Caco-2 (cell line): Measurements from ENCODE around the gene DSP. TPM values are rescaled to one million over a fixed set of nuclear protein-coding genes. Genes with fewer than 3 reads are reported as not detected.

Experiments
- BruUV-seq: library from RNA; stranded (reverse); fragments of 400-500 nt; replicated peaks from 2 replicates; lab custom pipeline; 2021; lab: Mats Ljungman, UMichigan
- CTCF ChIA-PET: fragments of 300-600 bp; sonication (Branson Sonifier 250); formaldehyde crosslinking; loops from one replicate; lab custom pipeline; 2022; ENCODE audit warnings: antibody characterized with exemption; lab: Charles Lee
- POLR2A ChIA-PET: fragments of 300-600 bp; sonication (Branson Sonifier 250); formaldehyde crosslinking; loops from one replicate; lab custom pipeline; 2022; ENCODE audit warnings: antibody characterized with exemption; lab: Charles Lee
- DNase-seq, 2 experiments: peaks; one replicate each; pipeline versions ENCODE4 v3.0.0 to v3.0.0-alpha.2; 2020 to 2022
- H3K27me3 ChIP-seq: replicated peaks from 2 replicates; pipeline ENCODE4 v1.6.0; 2011; ENCODE audit warnings: low read length; ENCODE audit not compliant: control insufficient read depth, insufficient read depth
- H3K36me3 ChIP-seq: 2 replicates; pipeline ENCODE4 v1.5.1; 2011; ENCODE audit warnings: low read length; ENCODE audit not compliant: control insufficient read depth, insufficient read depth
- H3K4me1 ChIP-seq: fragments of 250-450 bp; sonication (Bioruptor Pico); 2 replicates; pipeline ENCODE4 v1.5.1; 2020; ENCODE audit warnings: mild to moderate bottlenecking
- H3K4me3 ChIP-seq: 2 replicates; pipeline ENCODE4 v1.5.1; 2011; ENCODE audit warnings: low read depth, mild to moderate bottlenecking, control low read depth, low read length
- H3K9me3 ChIP-seq: fragments of 250-450 bp; sonication (Bioruptor Pico); 2 replicates; pipeline ENCODE4 v1.5.1; 2020; ENCODE audit warnings: mild to moderate bottlenecking, moderate library complexity
- H3K27ac Mint-ChIP-seq: one replicate; pipeline ENCODE4 v1.8.0; 2022; ENCODE audit warnings: mixed read lengths; ENCODE audit not compliant: unreplicated experiment
- H3K27me3 Mint-ChIP-seq: one replicate; pipeline ENCODE4 v1.8.0; 2022; ENCODE audit warnings: mixed read lengths; ENCODE audit not compliant: insufficient read depth, unreplicated experiment
- H3K36me3 Mint-ChIP-seq: one replicate; pipeline ENCODE4 v1.8.0; 2022; ENCODE audit warnings: mild to moderate bottlenecking, mixed read lengths; ENCODE audit not compliant: insufficient read depth, unreplicated experiment
- H3K4me1 Mint-ChIP-seq: one replicate; pipeline ENCODE4 v1.8.0; 2022; ENCODE audit warnings: low read depth, mixed read lengths; ENCODE audit not compliant: unreplicated experiment
- H3K4me3 Mint-ChIP-seq: one replicate; pipeline ENCODE4 v1.8.0; 2022; ENCODE audit warnings: mild to moderate bottlenecking, moderate library complexity, mixed read lengths; ENCODE audit not compliant: unreplicated experiment
- H3K9me3 Mint-ChIP-seq: one replicate; pipeline ENCODE4 v1.8.0; 2022; ENCODE audit warnings: mixed read lengths; ENCODE audit not compliant: unreplicated experiment
- CTCF ChIP-seq, 2 experiments: fragments of 200-600 bp in 1 of 2; IDR thresholded peaks; 1 replicate in 1 of 2; 2 replicates in 1 of 2; pipeline versions ENCODE4 v1.5.1 to v1.8.0; 2011 to 2022; ENCODE audit warnings: antibody characterized with exemption in 1 of 2, control low read depth in 1 of 2, inconsistent platforms in 1 of 2, low read depth in 1 of 2, low read length in 1 of 2, mild to moderate bottlenecking in 1 of 2, moderate library complexity in 1 of 2; ENCODE audit not compliant: insufficient read depth in 1 of 2, severe bottlenecking in 1 of 2, unreplicated experiment in 1 of 2
- intact Hi-C: fragments of 100-400 bp; cut with micrococcal nuclease; formaldehyde crosslinking; loops from one replicate; pipeline ENCODE4 v1.10.0; 2022; ENCODE audit not compliant: unreplicated experiment
- total RNA-seq: library from RNA; stranded (reverse); gene quantifications from 2 replicates; pipeline ENCODE4 v1.2.3, GENCODE V29; 2022

Gene DSP
- total RNA-seq, 1 experiment from 2014 or later, result 191 TPM

DNA sequence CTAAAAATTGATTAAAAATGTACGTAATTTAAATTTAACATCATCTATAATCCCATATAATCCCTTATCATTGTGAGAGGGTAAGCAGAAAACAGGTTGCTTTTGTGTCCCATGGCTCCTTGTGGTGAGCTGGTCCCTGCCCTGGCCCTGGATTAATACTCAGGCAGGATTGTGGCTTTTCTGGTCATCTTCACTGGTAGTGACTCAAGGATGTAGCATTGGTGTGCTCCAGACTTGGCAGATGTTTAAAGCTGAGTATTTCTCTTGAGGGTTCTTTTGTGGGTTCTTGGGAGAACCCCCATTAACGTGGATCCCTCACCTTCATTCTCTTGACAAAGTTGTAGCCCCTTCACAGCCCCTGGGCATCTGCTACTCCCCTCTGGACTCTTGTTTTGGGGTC, 87.8 kb downstream of the DSP start:
- Mint-ChIP-seq H3K9me3 (no peaks in the 10 kb centered on the region), H3K4me1 (no peaks in the 10 kb centered on the region), H3K4me3 (no peak overlapping the region), H3K27me3 (peaks cover under 1% of the 10 kb centered on the region), H3K27ac (no peak overlapping the region), H3K36me3 (no peaks in the 10 kb centered on the region)
- ChIA-PET POLR2A (interaction anchor here (0.6 kb wide), 1 partner anchor 946 kb away, joined by 3 read pairs; no protein-coding TSS in a partner anchor), CTCF (no interaction called here)
- no peaks in the 10 kb centered on the region for H3K27me3 ChIP-seq
- DNase-seq, result no peak
- H3K4me3 ChIP-seq, result no peak overlapping the region
- no peak for TF ChIP-seq CTCF (IDR thresholded peaks at IDR 0.05; ENCODE audit: insufficient read depth in 1 of 2, low read depth in 1 of 2, low read length in 1 of 2, severe bottlenecking in 1 of 2, unreplicated experiment in 1 of 2)
- no peaks in the 10 kb centered on the region for H3K36me3 ChIP-seq
- H3K9me3 ChIP-seq, result no peaks in the 10 kb centered on the region
- intact Hi-C loops, result no loop called here
- no peaks in the 10 kb centered on the region for H3K4me1 ChIP-seq
- no TSS peak for BruUV-seq

- no peaks in the 10 kb centered on the region for H3K27me3 Mint-ChIP-seq
- ChIA-PET POLR2A (no interaction called here), CTCF (interaction anchor here (0.6 kb wide), 1 partner anchor 375 kb away, joined by 5 read pairs; no protein-coding TSS in a partner anchor)
- H3K4me3 Mint-ChIP-seq, result no peak overlapping the region
- no TSS peak for BruUV-seq
- H3K4me1 Mint-ChIP-seq, result no peaks in the 10 kb centered on the region
- Histone ChIP-seq H3K27me3 (no peaks in the 10 kb centered on the region), H3K4me3 (no peak overlapping the region), H3K9me3 (no peaks in the 10 kb centered on the region), H3K4me1 (no peaks in the 10 kb centered on the region), H3K36me3 (no peaks in the 10 kb centered on the region)
- H3K27ac Mint-ChIP-seq, result no peak overlapping the region
- intact Hi-C loops, result no loop called here
- H3K36me3 Mint-ChIP-seq, result no peaks in the 10 kb centered on the region
- H3K9me3 Mint-ChIP-seq, result no peaks in the 10 kb centered on the region
- DNase-seq, result no peak
- no peak for TF ChIP-seq CTCF (IDR thresholded peaks at IDR 0.05; ENCODE audit: insufficient read depth in 1 of 2, low read depth in 1 of 2, low read length in 1 of 2, severe bottlenecking in 1 of 2, unreplicated experiment in 1 of 2)
Observed at GRCh38 chr6:7630792-7631191, 89.3 kb downstream of the DSP start.

DNA sequence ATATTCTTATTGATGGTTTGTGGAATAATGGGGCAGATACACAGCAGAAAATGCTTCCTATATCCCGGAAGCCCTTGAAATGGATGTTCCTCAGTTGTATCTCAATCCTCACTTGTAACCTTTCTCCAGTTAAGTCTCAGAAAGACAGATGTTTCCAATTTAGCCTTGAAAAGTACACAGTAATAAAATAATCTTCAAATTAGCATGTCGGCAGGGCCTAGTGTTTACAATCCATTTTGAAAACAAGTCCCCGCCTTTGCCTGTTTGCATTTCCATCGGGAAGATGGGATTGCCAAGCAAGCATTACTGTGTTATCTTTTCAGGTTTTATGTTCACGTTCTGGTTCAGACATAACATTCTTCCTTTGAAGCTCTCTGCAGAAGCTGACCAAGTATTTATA, 90.0 kb downstream of the DSP start:
- H3K4me3 Mint-ChIP-seq, result no peak overlapping the region
- Histone ChIP-seq H3K9me3 (no peaks in the 10 kb centered on the region), H3K27me3 (no peaks in the 10 kb centered on the region), H3K36me3 (no peaks in the 10 kb centered on the region), H3K4me3 (no peak overlapping the region), H3K4me1 (no peaks in the 10 kb centered on the region)
- no TSS peak for BruUV-seq
- no peaks in the 10 kb centered on the region for H3K4me1 Mint-ChIP-seq
- H3K27me3 Mint-ChIP-seq, result no peaks in the 10 kb centered on the region
- H3K9me3 Mint-ChIP-seq, result no peaks in the 10 kb centered on the region
- no peak overlapping the region for H3K27ac Mint-ChIP-seq
- CTCF ChIA-PET, result no interaction called here
- no peak for TF ChIP-seq CTCF (IDR thresholded peaks at IDR 0.05; ENCODE audit: insufficient read depth in 1 of 2, low read depth in 1 of 2, low read length in 1 of 2, severe bottlenecking in 1 of 2, unreplicated experiment in 1 of 2)
- intact Hi-C loops, result no loop called here
- DNase-seq, result no peak
- POLR2A ChIA-PET, result no interaction called here
- H3K36me3 Mint-ChIP-seq, result no peaks in the 10 kb centered on the region
